DOHH2 (cell line): ENCODE results near the gene RNGTT.

ENCODE experiments used
- H3F3A ChIP-seq: fragments of 200-600 bp; sonication (generic), shearing (Covaris generic); 2 replicates; pipeline ENCODE4 v1.6.0; 2016; ENCODE audit warnings: antibody characterized with exemption, mild to moderate bottlenecking; ENCODE audit not compliant: control insufficient read depth, insufficient read depth
- H3K27ac ChIP-seq: fragments of 200-600 bp; sonication (generic); 2 replicates; pipeline ENCODE4 v1.5.1; 2014; ENCODE audit warnings: low read depth, mild to moderate bottlenecking, low read length, moderate library complexity
- H3K27me3 ChIP-seq: fragments of 200-600 bp; sonication (generic); 2 replicates; pipeline ENCODE4 v1.6.1; 2014; ENCODE audit warnings: mild to moderate bottlenecking, low read length, mixed read lengths; ENCODE audit not compliant: control insufficient read depth
- H3K36me3 ChIP-seq: fragments of 200-600 bp; sonication (generic); 2 replicates; pipeline ENCODE4 v1.6.1; 2014; ENCODE audit warnings: mild to moderate bottlenecking, low read length, moderate library complexity, mixed read lengths; ENCODE audit not compliant: control insufficient read depth
- H3K4me1 ChIP-seq: fragments of 200-600 bp; sonication (generic); 2 replicates; pipeline ENCODE4 v1.6.1; 2014; ENCODE audit warnings: mild to moderate bottlenecking, low read length, mixed read lengths; ENCODE audit not compliant: control insufficient read depth
- H3K4me2 ChIP-seq: fragments of 200-600 bp; sonication (generic); 2 replicates; pipeline ENCODE4 v1.6.0; 2014; ENCODE audit warnings: mild to moderate bottlenecking, low read length, moderate library complexity
- H3K4me3 ChIP-seq: fragments of 200-600 bp; sonication (generic); 2 replicates; pipeline ENCODE4 v1.5.1; 2014; ENCODE audit warnings: mild to moderate bottlenecking, low read length, mixed read lengths
- H3K79me2 ChIP-seq: fragments of 200-600 bp; sonication (generic); 2 replicates; pipeline ENCODE4 v1.6.1; 2014; ENCODE audit warnings: mild to moderate bottlenecking, low read length, mixed read lengths; ENCODE audit not compliant: control insufficient read depth
- H3K9me2 ChIP-seq: fragments of 200-600 bp; sonication (generic); replicated peaks from 2 replicates; pipeline ENCODE4 v1.6.1; 2014; ENCODE audit warnings: mild to moderate bottlenecking, low read length, mixed read lengths; ENCODE audit not compliant: control insufficient read depth
- H3K9me3 ChIP-seq: fragments of 200-600 bp; sonication (generic); 2 replicates; pipeline ENCODE4 v1.6.1; 2014; ENCODE audit warnings: antibody characterized with exemption, low read length, mixed read lengths; ENCODE audit not compliant: control insufficient read depth, insufficient read depth
- H4K20me1 ChIP-seq: fragments of 200-600 bp; sonication (generic); 2 replicates; pipeline ENCODE4 v1.6.0; 2014; ENCODE audit warnings: low read depth, mild to moderate bottlenecking, antibody characterized with exemption, low read length, moderate library complexity; ENCODE audit not compliant: control insufficient read depth, insufficient read depth
- CTCF ChIP-seq: fragments of 200-600 bp; sonication (generic); IDR thresholded peaks from one replicate; pipeline ENCODE4 v1.5.1; 2014; ENCODE audit warnings: antibody characterized with exemption, mild to moderate bottlenecking, low read depth, low read length; ENCODE audit not compliant: poor library complexity, severe bottlenecking
- EZH2phosphoT487 ChIP-seq: fragments of 200-600 bp; sonication (generic); IDR thresholded peaks from 2 replicates; pipeline ENCODE4 v1.6.1; 2017; ENCODE audit warnings: borderline replicate concordance, mild to moderate bottlenecking, antibody characterized with exemption, low read length, moderate library complexity, mixed read lengths

RNGTT gene

GRCh38 chr6:88573561-88573960 is 389.9 kb downstream of the RNGTT start:
- Histone ChIP-seq H3K4me2 (no peak overlapping the region), H3K4me3 (no peak overlapping the region), H3F3A (no peaks in the 10 kb centered on the region), H3K9me2 (no peaks in the 10 kb centered on the region), H3K9me3 (peaks cover 16% of the 10 kb centered on the region; the same call in 1 of the 2 replicates), H3K79me2 (no peaks in the 10 kb centered on the region), H3K27me3 (no peaks in the 10 kb centered on the region), H3K36me3 (no peaks in the 10 kb centered on the region), H3K4me1 (no peaks in the 10 kb centered on the region), H3K27ac (no peak overlapping the region), H4K20me1 (no peaks in the 10 kb centered on the region)
- no peak for TF ChIP-seq CTCF
- TF ChIP-seq EZH2phosphoT487: no peak

GRCh38 chr6:88572449-88573139 is 390.8 kb downstream of the RNGTT start:
- H3K27me3 ChIP-seq: no peaks in the 10 kb centered on the region
- no peaks in the 10 kb centered on the region for H3K36me3 ChIP-seq

GRCh38 chr6:88569959-88570358 is 393.5 kb downstream of the RNGTT start:
- Histone ChIP-seq H3K9me2 (no peaks in the 10 kb centered on the region), H4K20me1 (no peaks in the 10 kb centered on the region), H3K4me3 (no peak overlapping the region), H3K4me1 (no peaks in the 10 kb centered on the region), H3K36me3 (no peaks in the 10 kb centered on the region), H3F3A (no peaks in the 10 kb centered on the region), H3K27me3 (no peaks in the 10 kb centered on the region), H3K9me3 (peaks cover 18% of the 10 kb centered on the region; the same call in 1 of the 2 replicates), H3K27ac (no peak overlapping the region), H3K4me2 (no peak overlapping the region), H3K79me2 (no peaks in the 10 kb centered on the region)
- TF ChIP-seq EZH2phosphoT487 (no peak), CTCF (no peak)

More at GRCh38 chr6:88572449-88573139, 390.8 kb downstream of the RNGTT start:
- H3K4me2 ChIP-seq: no peak overlapping the region
- no peaks in the 10 kb centered on the region for H4K20me1 ChIP-seq
- H3K4me3 ChIP-seq: no peak overlapping the region
- no peaks in the 10 kb centered on the region for H3K79me2 ChIP-seq
- no peak overlapping the region for H3K27ac ChIP-seq
- no peaks in the 10 kb centered on the region for H3K9me2 ChIP-seq
- no peaks in the 10 kb centered on the region for H3K4me1 ChIP-seq
- TF ChIP-seq EZH2phosphoT487: no peak
- TF ChIP-seq CTCF: no peak
- peaks cover 18% of the 10 kb centered on the region; the same call in 1 of the 2 replicates for H3K9me3 ChIP-seq
- H3F3A ChIP-seq: no peaks in the 10 kb centered on the region
